HG02970 (cell line): ENCODE measurements around the gene SACM1L.

Experiments
- ATAC-seq: cut with Tn5 transposase; IDR thresholded peaks from one replicate; pipeline ENCODE4 v1.9.1; 2021; ENCODE audit warnings: mild to moderate bottlenecking, moderate library complexity, moderate number of reproducible peaks; ENCODE audit not compliant: unreplicated experiment, low FRiP score

The SACM1L gene

DNA sequence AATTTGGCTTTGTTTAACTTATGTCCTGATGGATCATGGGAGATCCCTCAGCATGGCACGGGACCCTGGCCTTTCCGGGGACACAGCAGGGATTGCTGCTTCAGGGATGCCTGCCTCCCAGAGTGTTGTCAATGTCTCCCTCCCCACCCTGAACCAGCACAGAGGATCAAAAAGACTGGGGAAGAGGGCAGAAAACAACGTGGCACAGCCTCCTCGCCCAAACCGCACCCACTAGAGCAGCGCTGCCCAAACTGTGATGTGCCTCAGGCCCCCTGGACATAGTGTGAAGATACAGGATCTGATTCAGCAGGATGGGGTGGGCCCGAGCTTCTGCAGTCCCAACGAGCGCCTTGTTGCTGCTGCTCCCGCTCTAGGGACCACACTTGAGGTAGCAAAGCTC is 72.6 kb downstream of the SACM1L start:
- ATAC-seq = no peak

- ATAC-seq = no peak
Observed at GRCh38 chr3:45762647-45763302, 73.6 kb downstream of the SACM1L start.

DNA sequence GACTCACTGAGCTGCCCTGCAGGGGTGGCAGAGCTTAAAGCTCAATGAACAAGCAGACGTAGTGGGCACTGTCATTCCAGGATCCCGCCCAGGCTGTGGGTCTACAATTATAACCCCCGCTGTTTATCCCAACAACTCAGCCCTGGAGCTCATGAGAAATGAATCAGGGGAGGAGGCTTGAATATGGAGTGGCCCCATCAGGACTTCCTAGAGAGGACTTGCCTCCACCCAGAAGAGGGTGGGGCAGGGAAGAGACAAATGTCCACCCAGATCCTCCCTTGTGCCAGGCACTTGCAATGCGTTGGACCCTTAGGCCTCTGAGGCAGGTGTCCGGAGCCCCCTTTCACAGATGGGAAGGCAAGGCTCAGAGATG is 74.1 kb downstream of the SACM1L start:
- no peak for ATAC-seq

DNA sequence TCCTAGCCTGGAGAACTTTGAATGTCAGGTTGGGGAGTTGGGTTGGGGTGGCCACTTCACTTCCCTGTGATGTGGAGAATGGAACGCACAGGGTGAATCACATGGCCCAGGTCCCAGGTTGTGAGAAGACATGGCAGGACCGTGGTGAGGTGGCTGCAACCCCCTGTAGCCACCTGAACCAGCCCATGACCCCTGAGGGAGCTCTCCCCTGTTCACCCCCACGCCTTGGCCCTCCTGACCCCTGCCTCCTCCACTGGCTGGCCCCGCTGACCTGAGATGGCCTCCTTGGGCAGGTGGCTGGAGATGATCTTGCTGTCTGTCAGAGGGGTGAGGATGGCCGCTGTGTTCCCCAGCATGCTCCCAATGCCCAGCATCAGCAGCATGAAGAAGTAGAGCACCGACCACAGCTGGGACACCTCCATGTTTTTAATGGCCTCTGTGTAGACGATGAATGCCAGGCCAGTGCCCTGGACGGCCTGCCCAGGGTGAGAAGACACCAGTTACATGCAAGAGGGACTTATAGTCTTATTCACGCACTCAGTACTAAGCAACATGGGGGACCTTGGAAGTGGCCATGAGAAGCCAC is 76.2 kb downstream of the SACM1L start:
- no peak for ATAC-seq

GRCh38 chr3:45765958-45766357 is 76.8 kb downstream of the SACM1L start:
- ATAC-seq = no peak

DNA sequence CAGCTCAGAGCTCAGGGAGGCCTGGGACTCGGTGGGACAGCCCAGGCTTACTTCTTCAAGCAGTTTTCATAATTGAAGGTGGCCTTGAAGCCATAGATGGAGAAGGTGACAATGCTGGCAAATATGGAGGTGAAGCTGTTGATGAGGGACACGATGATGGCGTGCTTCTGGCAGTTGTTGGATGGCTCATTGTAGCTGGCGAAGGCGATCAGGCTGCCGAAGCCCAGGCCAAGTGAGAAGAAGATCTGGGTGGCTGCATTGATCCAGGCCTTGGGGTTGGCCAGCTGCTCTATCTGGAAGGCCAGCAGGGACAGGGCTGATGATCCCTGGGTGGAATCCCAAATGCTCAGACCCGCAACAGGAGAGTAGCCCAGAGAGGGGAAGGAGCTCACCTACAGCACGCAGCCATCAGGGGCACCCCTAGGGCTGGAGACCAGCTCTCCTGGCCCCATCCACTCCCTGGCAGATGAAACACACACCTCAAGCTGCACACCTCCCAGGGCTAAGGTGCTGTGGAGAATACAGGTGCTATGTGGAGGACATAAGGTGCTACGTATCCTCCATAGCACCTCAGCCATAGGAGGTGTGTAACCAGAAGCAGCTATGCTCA is 82.1 kb downstream of the SACM1L start:
- no peak for ATAC-seq

GRCh38 chr3:45771831-45772230 is 82.6 kb downstream of the SACM1L start:
- ATAC-seq = no peak

DNA sequence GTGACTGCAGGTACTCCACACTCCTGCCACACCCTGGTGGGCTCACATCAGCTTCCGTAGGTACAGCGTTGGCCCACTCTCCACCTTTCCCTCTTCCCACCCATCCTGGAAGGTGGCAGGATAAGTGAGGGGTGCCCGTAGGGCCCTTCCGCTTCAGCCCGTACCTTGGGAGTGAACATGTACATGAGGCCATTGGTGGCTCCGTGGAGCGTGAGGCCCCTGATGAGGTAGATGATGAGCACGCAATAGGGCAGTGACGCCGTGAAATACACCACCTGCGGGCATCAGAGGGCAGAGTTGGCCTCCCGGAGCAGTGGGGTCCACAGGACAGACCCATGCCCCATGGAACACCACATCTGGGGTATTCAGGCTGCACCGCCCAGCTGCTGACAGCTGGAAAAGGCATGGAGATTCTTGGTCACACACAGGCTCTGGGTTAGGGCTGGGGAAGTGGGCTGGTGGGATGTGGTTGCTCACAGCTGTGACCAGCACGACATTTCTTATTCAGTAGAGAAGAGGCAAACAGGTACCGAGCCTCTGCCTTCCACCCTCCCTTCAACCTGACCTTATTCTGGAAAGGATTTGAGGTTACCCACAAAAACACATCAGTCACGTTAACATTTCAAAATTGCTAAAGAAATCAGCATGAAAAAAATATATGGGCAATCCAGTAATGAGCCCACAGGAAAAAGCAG is 83.3 kb downstream of the SACM1L start:
- no peak for ATAC-seq

GRCh38 chr3:45773072-45773471 is 83.9 kb downstream of the SACM1L start:
- ATAC-seq = no peak

DNA sequence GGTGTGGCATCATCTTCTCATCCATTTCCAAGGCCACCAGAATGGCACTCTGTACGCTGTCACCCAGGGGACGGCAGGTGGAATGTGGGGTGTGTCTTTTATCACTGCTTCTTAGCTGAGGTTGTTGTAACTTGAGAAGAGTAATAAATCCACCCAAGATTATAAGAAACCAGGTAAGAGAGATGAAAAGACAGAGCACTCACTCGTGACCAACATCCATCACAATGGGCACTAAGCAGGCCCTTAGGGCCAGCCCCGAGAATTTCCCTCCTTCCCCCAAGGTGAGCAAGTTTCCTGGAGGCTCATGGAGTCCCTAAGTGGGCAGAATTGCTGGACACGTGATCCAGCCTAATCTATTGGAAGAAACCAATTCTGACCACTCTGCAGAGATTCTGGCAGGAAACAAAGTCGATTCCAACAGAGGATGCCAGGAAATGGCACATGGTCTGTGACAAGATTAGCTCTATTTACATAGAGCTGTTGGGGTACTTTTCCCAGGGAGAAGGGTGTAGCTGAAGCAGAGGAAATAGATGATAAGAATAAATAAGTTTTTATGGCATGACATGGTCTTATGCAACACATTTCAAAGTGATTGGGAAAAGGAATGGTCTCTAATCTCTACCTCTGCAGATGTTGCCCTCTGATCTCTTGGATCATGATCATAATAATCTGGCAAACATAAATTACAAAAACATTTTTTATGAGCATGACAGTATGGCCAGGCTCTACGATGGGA is 84.7 kb downstream of the SACM1L start:
- ATAC-seq = no peak

GRCh38 chr3:45774581-45775521 is 85.7 kb downstream of the SACM1L start:
- no peak for ATAC-seq

GRCh38 chr3:45775571-45776300 is 86.5 kb downstream of the SACM1L start:
- ATAC-seq = no peak

- no peak for ATAC-seq
Observed at GRCh38 chr3:45776301-45776595, 87.1 kb downstream of the SACM1L start.

GRCh38 chr3:45776611-45777010 is 87.4 kb downstream of the SACM1L start:
- ATAC-seq = no peak

DNA sequence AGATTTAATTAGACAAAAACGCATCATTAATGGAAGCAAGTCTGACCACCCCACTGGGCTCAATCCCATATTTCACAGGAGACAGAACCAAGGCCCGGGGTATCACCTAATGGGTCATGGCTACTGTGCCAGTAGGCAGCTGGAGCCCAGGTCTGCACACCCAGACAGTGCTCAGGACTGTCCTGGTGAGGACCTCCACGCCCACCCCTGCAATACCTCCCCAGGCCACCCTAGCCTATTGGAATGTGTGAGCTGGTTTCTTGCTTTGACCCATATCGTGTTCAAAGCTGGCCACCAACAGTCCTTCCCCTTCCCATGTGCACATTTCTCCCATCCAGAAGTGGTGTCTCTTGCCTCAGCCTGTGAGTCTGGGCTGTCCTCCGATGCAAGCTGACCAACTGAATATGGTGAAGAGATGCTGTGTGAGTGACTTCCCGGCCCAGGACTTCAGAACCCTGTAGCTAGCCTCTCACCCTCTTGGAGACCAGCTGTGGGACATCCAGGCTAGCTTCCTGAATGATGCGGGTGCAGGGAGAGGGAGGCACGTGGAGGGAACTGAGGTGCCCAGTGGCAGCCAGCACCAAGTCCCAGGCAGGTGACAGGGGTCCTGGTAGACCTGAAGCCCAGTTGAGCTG is 88.0 kb downstream of the SACM1L start:
- ATAC-seq = no peak

GRCh38 chr3:45777746-45778386 is 88.7 kb downstream of the SACM1L start:
- ATAC-seq = no peak

- no peak for ATAC-seq
Observed at GRCh38 chr3:45778761-45779201, 89.6 kb downstream of the SACM1L start.
